Endothelial cell of umbilical vein (primary cell): ENCODE measurements around the gene RGL3.

ENCODE experiments used
- CTCF ChIP-seq, 2 donors: IDR thresholded peaks; 1 replicate in 1 of 2; 2 replicates in 1 of 2; pipeline ENCODE4 v1.5.1; 2011; ENCODE audit warnings: low read length in 2 of 2, mild to moderate bottlenecking in 2 of 2, moderate library complexity in 2 of 2, control low read depth in 1 of 2, inconsistent platforms in 1 of 2, low read depth in 1 of 2; ENCODE audit not compliant: insufficient read depth in 1 of 2; ENCODE audit errors: extremely low read depth in 1 of 2
- JUN ChIP-seq: IDR thresholded peaks from 2 replicates; pipeline ENCODE4 v1.6.1; 2011; ENCODE audit warnings: borderline replicate concordance, low read depth; ENCODE audit not compliant: insufficient read length, insufficient read depth
- POLR2A ChIP-seq: IDR thresholded peaks from 2 replicates; pipeline ENCODE4 v1.6.1; 2012; ENCODE audit warnings: low read depth, mild to moderate bottlenecking, control low read depth, low read length

GRCh38 chr19:11373166-11373884 is 45.8 kb downstream of the RGL3 start:
- no peak for TF ChIP-seq CTCF (IDR thresholded peaks at IDR 0.05; ENCODE audit: extremely low read depth in 1 of 2, insufficient read depth in 1 of 2, low read depth in 1 of 2, low read length in 2 of 2)
- no peak for TF ChIP-seq JUN
- no peak for TF ChIP-seq POLR2A
